OCI-LY3 (cell line): Measurements from ENCODE around the gene ATL1.

Experiments
- EZH2phosphoT487 ChIP-seq: fragments of 200-600 bp; shearing (Covaris generic); IDR thresholded peaks from 2 replicates; pipeline ENCODE4 v1.6.1; 2018; ENCODE audit warnings: antibody characterized with exemption, mixed run types, low read depth
- TF ChIP-seq, protein P1 (sequence below): fragments of 200-600, 300-600 bp; sonication (generic); IDR thresholded peaks from 2 replicates; pipeline ENCODE4 v1.5.1; 2014; ENCODE audit warnings: antibody characterized with exemption, low read length, low read depth

DNA sequence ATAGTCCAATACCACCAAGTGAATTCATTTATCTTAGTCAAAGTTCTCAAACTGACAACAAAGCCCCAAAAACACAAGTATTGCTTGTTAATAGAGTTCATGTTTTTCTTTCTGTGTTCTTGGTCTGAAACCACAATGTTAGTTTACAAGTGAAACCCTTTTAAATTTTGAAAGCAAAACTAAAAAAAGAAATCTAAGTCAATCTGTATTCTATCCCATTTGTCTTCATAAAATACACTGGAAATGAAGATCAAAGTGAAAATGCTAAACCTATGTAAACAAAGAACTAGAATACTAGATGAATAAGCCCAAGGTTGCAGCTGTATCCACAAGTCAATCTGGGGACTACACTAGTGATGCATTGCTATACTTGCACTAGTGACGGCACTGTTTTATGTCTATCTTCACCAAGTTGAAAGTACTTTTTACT lies 38.0 kb upstream of the ATL1 start:
- TF ChIP-seq, protein P1, sequence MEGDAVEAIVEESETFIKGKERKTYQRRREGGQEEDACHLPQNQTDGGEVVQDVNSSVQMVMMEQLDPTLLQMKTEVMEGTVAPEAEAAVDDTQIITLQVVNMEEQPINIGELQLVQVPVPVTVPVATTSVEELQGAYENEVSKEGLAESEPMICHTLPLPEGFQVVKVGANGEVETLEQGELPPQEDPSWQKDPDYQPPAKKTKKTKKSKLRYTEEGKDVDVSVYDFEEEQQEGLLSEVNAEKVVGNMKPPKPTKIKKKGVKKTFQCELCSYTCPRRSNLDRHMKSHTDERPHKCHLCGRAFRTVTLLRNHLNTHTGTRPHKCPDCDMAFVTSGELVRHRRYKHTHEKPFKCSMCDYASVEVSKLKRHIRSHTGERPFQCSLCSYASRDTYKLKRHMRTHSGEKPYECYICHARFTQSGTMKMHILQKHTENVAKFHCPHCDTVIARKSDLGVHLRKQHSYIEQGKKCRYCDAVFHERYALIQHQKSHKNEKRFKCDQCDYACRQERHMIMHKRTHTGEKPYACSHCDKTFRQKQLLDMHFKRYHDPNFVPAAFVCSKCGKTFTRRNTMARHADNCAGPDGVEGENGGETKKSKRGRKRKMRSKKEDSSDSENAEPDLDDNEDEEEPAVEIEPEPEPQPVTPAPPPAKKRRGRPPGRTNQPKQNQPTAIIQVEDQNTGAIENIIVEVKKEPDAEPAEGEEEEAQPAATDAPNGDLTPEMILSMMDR: no peak
- TF ChIP-seq EZH2phosphoT487: no peak
